CD4-positive, CD25-positive, alpha-beta regulatory T cell (primary cell): Measurements from ENCODE around the gene ABHD5. TPM values are rescaled to one million over a fixed set of nuclear protein-coding genes. Genes with fewer than 3 reads are reported as not detected.

Experiments
- ATAC-seq, 2 donors: fragments of 150-1000 bp; cut with Tn5 transposase; one replicate each; pipeline ENCODE4 v1.10.0; 2021; ENCODE audit warnings: low read depth in 2 of 2, moderate number of reproducible peaks in 2 of 2, moderate library complexity in 1 of 2
- DNase-seq, 3 donors: peaks; one replicate each; pipeline versions ENCODE4 v3.0.0 to v3.0.0-alpha.2; 2012 to 2022; ENCODE audit warnings: mixed read lengths in 1 of 3
- H3K27ac ChIP-seq: one replicate; pipeline ENCODE4 v1.7.0; 2013; ENCODE audit warnings: mild to moderate bottlenecking, low read length; ENCODE audit not compliant: insufficient read depth, poor library complexity, severe bottlenecking
- H3K27me3 ChIP-seq: one replicate; pipeline ENCODE4 v1.7.0; 2013; ENCODE audit warnings: low read length; ENCODE audit not compliant: control insufficient read depth, insufficient read depth
- H3K36me3 ChIP-seq: one replicate; pipeline ENCODE4 v1.7.0; 2013; ENCODE audit warnings: mild to moderate bottlenecking, low read length, moderate library complexity; ENCODE audit not compliant: control insufficient read depth, insufficient read depth
- H3K4me1 ChIP-seq: 2 replicates; pipeline ENCODE4 v1.7.0; 2013; ENCODE audit warnings: mild to moderate bottlenecking, low read length; ENCODE audit not compliant: insufficient read depth, control insufficient read depth, poor library complexity, severe bottlenecking
- H3K4me3 ChIP-seq: one replicate; pipeline ENCODE4 v1.7.0; 2013; ENCODE audit warnings: low read depth, mild to moderate bottlenecking, low read length, moderate library complexity
- H3K9me3 ChIP-seq, 2 experiments: 1 replicate in 1 of 2; 2 replicates in 1 of 2; pipeline ENCODE4 v1.7.0; 2013; ENCODE audit warnings: low read length in 2 of 2, mild to moderate bottlenecking in 1 of 2, moderate library complexity in 1 of 2; ENCODE audit not compliant: control insufficient read depth in 2 of 2
- H3K27ac Mint-ChIP-seq, 3 donors: one replicate each; pipeline ENCODE4 v1.8.0; 2020 to 2022; ENCODE audit warnings: mild to moderate bottlenecking in 3 of 3, mixed read lengths in 3 of 3, moderate library complexity in 2 of 3
- H3K27me3 Mint-ChIP-seq: one replicate; pipeline ENCODE4 v1.8.0; 2022; ENCODE audit warnings: mild to moderate bottlenecking, mixed read lengths
- H3K36me3 Mint-ChIP-seq: one replicate; pipeline ENCODE4 v1.8.0; 2020; ENCODE audit warnings: mixed read lengths
- H3K4me1 Mint-ChIP-seq, 4 donors: one replicate each; pipeline ENCODE4 v1.8.0; 2020 to 2022; ENCODE audit warnings: mixed read lengths in 4 of 4, mild to moderate bottlenecking in 1 of 4
- H3K4me3 Mint-ChIP-seq, 4 donors: one replicate each; pipeline ENCODE4 v1.8.0; 2020 to 2022; ENCODE audit warnings: mild to moderate bottlenecking in 4 of 4, mixed read lengths in 4 of 4, moderate library complexity in 3 of 4
- H3K9me3 Mint-ChIP-seq, 7 donors: one replicate each; pipeline ENCODE4 v1.8.0; 2020 to 2022; ENCODE audit warnings: mixed read lengths in 7 of 7, mild to moderate bottlenecking in 3 of 7, moderate library complexity in 2 of 7
- polyA plus RNA-seq, 4 donors: library from polyadenylated mRNA; unstranded; fragments of 300-500 nt; fragmentation: Illumina TruSeq; gene quantifications; one replicate each; pipeline ENCODE4 v1.2.3, GENCODE V29; 2021
- total RNA-seq: library from RNA; stranded (reverse); gene quantifications from one replicate; pipeline ENCODE4 v1.2.3, GENCODE V29; 2022

Gene ABHD5
- total and polyA plus RNA-seq, 5 donors from 2014 or later = 10.2 to 22.8 (median 15.7) TPM

GRCh38 chr3:43753741-43754715 lies 63.3 kb downstream of the ABHD5 start:
- ATAC-seq (no peak), DNase-seq (no peak)
- Histone ChIP-seq H3K4me3 (no peak overlapping the region), H3K9me3 (no peaks in the 10 kb centered on the region), H3K27ac (no peak overlapping the region), H3K27me3 (no peaks in the 10 kb centered on the region), H3K4me1 (peaks cover 47% of the 10 kb centered on the region), H3K36me3 (no peaks in the 10 kb centered on the region)
- Mint-ChIP-seq H3K27ac (peak overlapping the region; percentile 46 to 96 (median 67)), H3K4me1 (peaks cover 21 to 72% (median 48%) of the 10 kb centered on the region in 4 donors), H3K36me3 (peaks cover 12% of the 10 kb centered on the region), H3K4me3 (peak overlapping the region in 1 of 4 donors; percentile 3), H3K9me3 (no peaks in the 10 kb centered on the region), H3K27me3 (peaks cover 5% of the 10 kb centered on the region)

- Histone ChIP-seq H3K36me3 (no peaks in the 10 kb centered on the region), H3K9me3 (no peaks in the 10 kb centered on the region), H3K4me1 (peaks cover 54% of the 10 kb centered on the region), H3K4me3 (peak overlapping the region; percentile 78), H3K27me3 (no peaks in the 10 kb centered on the region), H3K27ac (peak overlapping the region; percentile 82)
- peak; percentile 97 to 98 for ATAC-seq
- no peaks in the 10 kb centered on the region for H3K27me3 Mint-ChIP-seq
- peak overlapping the region; percentile 96 to 100 (median 99) for H3K27ac Mint-ChIP-seq
- no peaks in the 10 kb centered on the region for H3K9me3 Mint-ChIP-seq
- peak overlapping the region; percentile 70 to 88 (median 82) for H3K4me3 Mint-ChIP-seq
- peaks cover 12% of the 10 kb centered on the region for H3K36me3 Mint-ChIP-seq
- H3K4me1 Mint-ChIP-seq = peaks cover 25 to 81% (median 57%) of the 10 kb centered on the region in 4 donors
- peak; percentile 13 to 92 (median 74) for DNase-seq
Observed at GRCh38 chr3:43755516-43756200, 64.9 kb downstream of the ABHD5 start.

DNA sequence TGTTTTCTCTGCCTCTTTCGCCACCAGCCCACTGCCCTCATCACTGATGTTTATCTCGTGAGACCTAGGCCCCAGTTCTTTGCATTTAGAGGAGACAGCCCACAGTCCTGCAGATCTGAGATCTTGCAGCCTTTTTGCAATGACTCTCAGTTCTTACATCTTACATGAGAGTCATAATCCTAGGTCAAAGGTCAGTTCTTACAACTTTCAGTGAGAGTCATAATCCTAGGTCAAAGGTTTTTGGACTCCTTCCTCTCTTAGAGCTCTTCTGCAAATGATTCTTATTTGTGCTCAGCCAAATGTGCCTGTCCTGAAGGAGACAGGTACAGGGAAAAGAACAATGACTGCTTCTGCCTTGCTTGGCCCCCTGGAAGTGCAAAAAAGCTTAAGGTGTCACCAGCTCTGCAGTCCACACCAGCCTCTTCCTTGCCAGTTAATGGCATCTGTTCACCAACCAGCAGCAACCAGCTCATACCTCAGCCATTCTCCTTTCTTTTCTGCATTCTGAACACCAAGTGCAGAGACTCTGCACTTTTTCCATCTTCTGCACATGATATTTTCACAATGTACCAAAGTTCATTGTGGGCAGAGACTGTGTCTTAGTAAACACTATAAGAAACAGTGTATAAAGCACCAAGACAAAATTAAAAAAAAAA lies 67.1 kb downstream of the ABHD5 start:
- peak overlapping the region; percentile 96 to 100 (median 99) for H3K27ac Mint-ChIP-seq
- Histone ChIP-seq H3K9me3 (no peaks in the 10 kb centered on the region), H3K27ac (peak overlapping the region; percentile 82), H3K27me3 (no peaks in the 10 kb centered on the region), H3K36me3 (no peaks in the 10 kb centered on the region), H3K4me3 (no peak overlapping the region), H3K4me1 (peaks cover 54% of the 10 kb centered on the region)
- DNase-seq (no peak), ATAC-seq (no peak)
- no peaks in the 10 kb centered on the region for H3K9me3 Mint-ChIP-seq
- H3K4me1 Mint-ChIP-seq = peaks cover 30 to 72% (median 51%) of the 10 kb centered on the region in 4 donors
- H3K27me3 Mint-ChIP-seq = no peaks in the 10 kb centered on the region
- H3K4me3 Mint-ChIP-seq = peak overlapping the region; percentile 58 to 87 (median 76)
- H3K36me3 Mint-ChIP-seq = peaks cover 3% of the 10 kb centered on the region

DNA sequence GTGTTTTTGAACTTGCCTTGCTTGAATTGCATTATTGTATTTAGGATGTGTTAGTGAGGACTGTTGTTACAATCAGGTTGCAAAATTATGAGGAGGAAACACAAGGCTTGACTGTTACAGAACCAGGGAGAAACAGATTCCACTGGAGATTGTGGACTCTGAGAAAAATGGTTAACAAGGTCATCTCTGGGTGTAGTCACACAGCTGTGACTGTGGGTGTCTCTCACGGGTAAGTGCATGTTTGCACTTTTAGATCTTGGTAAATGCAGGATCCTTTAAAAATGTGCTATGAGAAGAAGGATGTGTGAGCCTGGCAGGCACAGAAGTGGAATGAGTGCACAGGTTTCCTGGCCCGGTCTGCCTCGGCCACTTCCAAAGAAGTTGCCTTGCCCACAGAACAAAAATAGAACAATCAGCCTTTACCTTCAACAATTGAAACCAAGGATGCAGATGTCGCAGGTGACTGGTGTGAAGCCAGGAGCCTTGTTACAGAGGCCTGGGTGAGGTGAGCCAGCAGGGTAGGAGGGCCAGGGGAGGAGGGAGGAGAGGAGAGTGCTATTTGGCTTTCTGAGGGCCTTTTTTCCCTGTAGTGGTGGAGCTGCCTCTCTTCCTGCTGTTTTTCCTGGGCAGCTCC lies 68.0 kb downstream of the ABHD5 start:
- H3K4me3 ChIP-seq = peak overlapping the region; percentile 8
- H3K27me3 Mint-ChIP-seq = no peaks in the 10 kb centered on the region
- DNase-seq = peak in 1 of 3 donors; percentile 26
- peak overlapping the region; percentile 88 to 99 (median 96) for H3K27ac Mint-ChIP-seq
- no peak for ATAC-seq
- peaks cover 30 to 63% (median 50%) of the 10 kb centered on the region in 4 donors for H3K4me1 Mint-ChIP-seq
- peak overlapping the region; percentile 63 for H3K27ac ChIP-seq
- peak overlapping the region; percentile 39 to 71 (median 41) for H3K4me3 Mint-ChIP-seq
- no peaks in the 10 kb centered on the region for H3K27me3 ChIP-seq
- H3K36me3 Mint-ChIP-seq = peaks cover 3% of the 10 kb centered on the region
- H3K36me3 ChIP-seq = no peaks in the 10 kb centered on the region
- H3K9me3 ChIP-seq = no peaks in the 10 kb centered on the region
- H3K4me1 ChIP-seq = peaks cover 54% of the 10 kb centered on the region
- no peaks in the 10 kb centered on the region for H3K9me3 Mint-ChIP-seq

DNA sequence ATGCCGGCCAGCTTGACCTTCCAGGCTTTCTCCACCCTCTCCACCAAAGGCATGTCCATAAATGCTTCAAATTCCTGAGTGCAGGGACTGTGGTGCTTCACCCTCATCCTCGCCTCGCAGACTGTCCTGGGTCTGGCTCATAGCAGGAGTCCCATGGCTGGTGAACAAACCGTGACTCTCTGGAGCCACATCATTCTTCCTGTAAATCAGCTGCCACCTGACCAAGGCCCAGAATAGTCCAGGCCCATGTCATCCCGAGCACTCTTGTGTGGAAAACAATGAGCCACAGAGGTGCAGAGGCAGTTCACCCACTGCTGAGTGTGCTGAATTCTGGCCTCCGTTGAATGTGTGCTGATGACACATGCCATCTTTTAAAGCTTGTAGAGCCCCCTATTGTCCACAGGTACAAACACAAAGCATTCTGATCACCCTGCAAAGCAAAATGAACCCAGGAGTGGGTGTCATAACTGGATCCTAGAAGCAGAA lies 68.6 kb downstream of the ABHD5 start:
- Mint-ChIP-seq H3K4me1 (peaks cover 30 to 58% (median 48%) of the 10 kb centered on the region in 4 donors), H3K36me3 (peaks cover 3% of the 10 kb centered on the region), H3K4me3 (peak overlapping the region; percentile 39 to 71 (median 41)), H3K27me3 (no peaks in the 10 kb centered on the region), H3K9me3 (no peaks in the 10 kb centered on the region), H3K27ac (peak overlapping the region; percentile 88 to 99 (median 96))
- no peaks in the 10 kb centered on the region for H3K27me3 ChIP-seq
- H3K4me3 ChIP-seq = no peak overlapping the region
- H3K36me3 ChIP-seq = no peaks in the 10 kb centered on the region
- peaks cover 54% of the 10 kb centered on the region for H3K4me1 ChIP-seq
- H3K9me3 ChIP-seq = no peaks in the 10 kb centered on the region
- DNase-seq (peak in 2 of 3 donors; percentile 45 to 53), ATAC-seq (peak; percentile 44 to 48)
- peak overlapping the region; percentile 63 for H3K27ac ChIP-seq

- DNase-seq (no peak), ATAC-seq (no peak)
- Histone ChIP-seq H3K4me1 (peaks cover 48% of the 10 kb centered on the region), H3K9me3 (no peaks in the 10 kb centered on the region), H3K4me3 (no peak overlapping the region), H3K36me3 (no peaks in the 10 kb centered on the region), H3K27me3 (no peaks in the 10 kb centered on the region), H3K27ac (no peak overlapping the region)
- Mint-ChIP-seq H3K4me1 (peaks cover 25 to 52% (median 43%) of the 10 kb centered on the region in 4 donors), H3K27ac (peak overlapping the region; percentile 29 to 99 (median 96)), H3K9me3 (no peaks in the 10 kb centered on the region), H3K36me3 (peaks cover 3% of the 10 kb centered on the region), H3K27me3 (no peaks in the 10 kb centered on the region), H3K4me3 (peak overlapping the region in 1 of 4 donors; percentile 71)
Observed at GRCh38 chr3:43759938-43760337, 69.2 kb downstream of the ABHD5 start.

GRCh38 chr3:43760938-43761337 lies 70.2 kb downstream of the ABHD5 start:
- Mint-ChIP-seq H3K9me3 (no peaks in the 10 kb centered on the region), H3K4me1 (peaks cover 18 to 42% (median 34%) of the 10 kb centered on the region in 4 donors), H3K27me3 (no peaks in the 10 kb centered on the region), H3K27ac (no peak overlapping the region), H3K4me3 (no peak overlapping the region), H3K36me3 (peaks cover 2% of the 10 kb centered on the region)
- no peak overlapping the region for H3K4me3 ChIP-seq
- H3K27ac ChIP-seq = no peak overlapping the region
- no peak for DNase-seq
- no peaks in the 10 kb centered on the region for H3K9me3 ChIP-seq
- no peaks in the 10 kb centered on the region for H3K27me3 ChIP-seq
- ATAC-seq = no peak
- no peaks in the 10 kb centered on the region for H3K36me3 ChIP-seq
- peaks cover 38% of the 10 kb centered on the region for H3K4me1 ChIP-seq
